Muscle layer of colon (tissue), 2 donors: Measurements from ENCODE around the gene DENND4C.

Experiments
- H3K27ac ChIP-seq: one replicate; pipeline ENCODE4 v1.7.0; 2013; ENCODE audit warnings: low read depth, mild to moderate bottlenecking, low read length, moderate library complexity
- H3K27me3 ChIP-seq, 2 donors: one replicate each; pipeline ENCODE4 v1.7.0; 2013; ENCODE audit warnings: low read length in 2 of 2, mild to moderate bottlenecking in 2 of 2; ENCODE audit not compliant: insufficient read depth in 2 of 2, control insufficient read depth in 1 of 2
- H3K36me3 ChIP-seq: one replicate; pipeline ENCODE4 v1.7.0; 2013; ENCODE audit warnings: mild to moderate bottlenecking, low read length; ENCODE audit not compliant: insufficient read depth
- H3K4me1 ChIP-seq: one replicate; pipeline ENCODE4 v1.7.0; 2013; ENCODE audit warnings: mild to moderate bottlenecking, low read length; ENCODE audit not compliant: insufficient read depth
- H3K4me3 ChIP-seq, 2 donors: one replicate each; pipeline ENCODE4 v1.7.0; 2013; ENCODE audit warnings: low read length in 2 of 2, low read depth in 1 of 2, mild to moderate bottlenecking in 1 of 2, moderate library complexity in 1 of 2
- H3K9ac ChIP-seq: one replicate; pipeline ENCODE4 v1.7.0; 2013; ENCODE audit warnings: low read length
- H3K9me3 ChIP-seq: one replicate; pipeline ENCODE4 v1.7.0; 2013; ENCODE audit warnings: mild to moderate bottlenecking, low read length
- donor health status: abdominal sarcoma.
- donor health status: Adenocarcinoma of cecum.

Gene DENND4C

DNA sequence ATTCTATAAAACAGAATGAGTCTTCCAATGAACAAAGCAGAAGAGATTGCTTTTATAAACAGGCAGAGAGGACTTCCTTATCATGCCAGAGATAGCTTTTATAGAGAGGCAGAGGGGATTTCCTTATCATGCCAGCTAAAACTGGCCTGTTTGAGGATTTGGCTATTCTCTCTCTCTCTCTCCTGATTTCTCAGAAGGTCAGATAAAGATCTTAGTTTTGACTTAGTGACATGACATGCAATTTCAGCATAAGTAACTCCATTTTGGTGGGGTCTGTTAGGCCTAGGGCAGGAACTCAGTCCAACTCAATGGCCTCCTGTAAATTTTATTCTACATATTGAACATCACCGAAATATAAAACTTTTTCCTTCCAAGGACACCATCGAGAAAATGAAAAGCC is 31.5 kb upstream of the DENND4C start:
- no peak overlapping the region for H3K9ac ChIP-seq
- H3K27ac ChIP-seq: no peak overlapping the region
- H3K9me3 ChIP-seq: no peaks in the 10 kb centered on the region
- no peak overlapping the region for H3K4me3 ChIP-seq
- H3K4me1 ChIP-seq: peaks cover 19% of the 10 kb centered on the region
- H3K36me3 ChIP-seq: no peaks in the 10 kb centered on the region
- no peaks in the 10 kb centered on the region for H3K27me3 ChIP-seq

DNA sequence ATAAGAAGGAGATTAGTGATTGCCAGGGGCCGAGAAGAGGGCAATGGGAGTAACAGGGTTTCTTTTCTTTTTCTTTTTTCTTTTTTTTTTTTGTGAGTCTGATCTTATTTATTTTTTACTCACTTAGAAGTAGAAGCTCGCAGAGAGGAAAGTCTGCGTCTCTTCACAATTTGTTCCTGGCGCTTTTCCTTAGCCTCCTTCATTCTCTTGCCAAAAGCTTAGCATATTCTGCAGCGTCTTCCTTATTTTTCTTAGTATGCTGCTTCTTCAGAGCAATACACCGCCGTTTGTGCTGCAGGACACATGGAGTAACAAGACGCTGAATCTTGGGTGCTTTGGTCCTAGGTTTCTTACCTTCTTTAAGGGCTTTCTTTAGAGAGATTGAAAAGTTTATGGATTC is 30.3 kb upstream of the DENND4C start:
- H3K4me3 ChIP-seq: no peak overlapping the region
- no peak overlapping the region for H3K9ac ChIP-seq
- no peak overlapping the region for H3K27ac ChIP-seq

DNA sequence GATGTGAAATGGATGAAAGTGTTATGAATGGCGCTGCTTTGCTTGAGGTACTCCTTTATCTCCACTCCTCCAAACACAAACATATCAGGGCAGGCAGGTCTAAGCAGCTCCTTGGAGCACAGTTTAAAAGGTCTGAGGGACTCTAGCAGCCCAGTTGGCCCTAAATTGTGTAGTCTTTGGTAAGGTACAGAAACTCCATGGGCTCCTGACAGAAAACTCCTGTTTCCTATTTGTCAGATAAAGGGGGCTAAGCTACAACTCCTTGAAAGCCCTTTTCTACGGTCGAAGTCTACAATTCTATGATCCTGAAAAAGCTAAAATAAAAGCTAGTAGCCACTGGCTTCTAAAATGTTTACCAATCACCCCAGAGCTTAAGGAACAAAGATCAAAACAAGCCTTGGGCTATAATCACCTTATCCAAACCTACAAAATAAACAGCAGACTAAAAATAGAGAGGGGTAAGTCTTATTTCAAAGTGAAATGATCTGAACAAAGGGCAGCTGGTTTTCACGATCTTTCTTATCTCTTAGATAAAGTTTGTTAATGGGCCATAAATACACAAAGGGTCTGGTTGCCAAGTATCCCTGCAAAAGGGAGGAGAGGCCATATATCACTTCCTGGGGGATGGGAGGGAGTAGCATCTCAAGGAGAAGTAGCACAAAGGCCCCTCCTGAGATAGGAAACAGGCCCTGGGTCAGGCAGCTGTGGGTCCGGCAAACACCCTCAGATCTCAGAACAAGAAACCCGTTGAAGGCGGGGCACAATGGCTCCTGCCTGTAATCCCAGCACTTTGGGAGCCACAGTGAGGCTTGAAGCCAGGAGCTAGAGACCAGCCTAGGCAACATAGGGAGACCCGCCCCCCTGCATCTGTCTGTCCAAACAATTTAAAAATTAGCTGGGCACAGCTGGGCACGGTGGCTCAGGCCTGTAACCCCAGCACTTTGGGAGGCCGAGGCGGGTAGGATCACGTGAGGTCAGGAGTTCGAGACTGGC is 28.3 kb upstream of the DENND4C start:
- Histone ChIP-seq H3K27ac (no peak overlapping the region), H3K9ac (no peak overlapping the region), H3K36me3 (no peaks in the 10 kb centered on the region), H3K4me1 (peaks cover 19% of the 10 kb centered on the region), H3K4me3 (no peak overlapping the region), H3K9me3 (no peaks in the 10 kb centered on the region), H3K27me3 (no peaks in the 10 kb centered on the region)

More for the DNA sequence above, 30.3 kb upstream of the DENND4C start:
- no peaks in the 10 kb centered on the region for H3K9me3 ChIP-seq
- peaks cover 19% of the 10 kb centered on the region for H3K4me1 ChIP-seq
- H3K27me3 ChIP-seq: no peaks in the 10 kb centered on the region
- no peaks in the 10 kb centered on the region for H3K36me3 ChIP-seq

DNA sequence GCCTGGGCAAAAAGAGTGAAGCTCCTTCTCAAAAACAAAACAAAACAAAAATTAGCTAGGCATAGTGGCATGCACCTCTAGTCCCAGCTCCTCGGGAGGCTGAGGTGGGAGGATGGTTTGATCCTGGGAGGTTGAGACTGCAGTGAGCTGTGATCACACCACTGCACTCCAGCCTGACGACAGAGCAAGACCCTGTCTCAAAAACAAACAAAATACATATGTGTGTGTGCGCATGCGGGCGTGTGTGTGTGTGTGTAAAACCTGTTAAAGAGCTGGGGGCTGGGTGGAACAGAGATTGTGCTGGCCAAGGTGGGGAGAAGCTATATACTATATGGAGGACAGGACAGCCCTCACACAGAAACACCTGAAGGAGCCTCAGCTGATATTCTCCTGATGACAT is 27.4 kb upstream of the DENND4C start:
- H3K9me3 ChIP-seq: no peaks in the 10 kb centered on the region
- H3K4me1 ChIP-seq: peaks cover 19% of the 10 kb centered on the region
- H3K27me3 ChIP-seq: no peaks in the 10 kb centered on the region
- H3K36me3 ChIP-seq: no peaks in the 10 kb centered on the region
- no peak overlapping the region for H3K9ac ChIP-seq
- H3K4me3 ChIP-seq: no peak overlapping the region
- no peak overlapping the region for H3K27ac ChIP-seq

DNA sequence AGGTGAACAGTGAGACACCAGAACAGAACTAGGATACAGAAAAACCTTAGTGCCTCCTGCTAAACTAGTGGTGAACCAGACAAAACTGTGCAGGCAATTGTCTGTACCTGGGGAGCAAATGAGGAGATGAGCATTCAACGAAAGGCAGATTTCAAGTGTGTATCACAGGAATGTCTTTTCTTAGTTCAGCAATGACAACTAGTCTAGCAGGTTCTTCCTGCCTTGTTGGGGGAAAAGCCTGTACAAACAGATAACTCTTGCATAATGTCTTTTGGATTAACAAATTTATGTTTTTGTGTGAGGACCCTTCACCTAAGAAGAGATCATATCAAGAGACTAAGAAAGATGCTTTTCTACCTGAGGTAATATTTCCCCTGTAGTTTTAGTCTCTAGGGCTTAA is 21.8 kb upstream of the DENND4C start:
- Histone ChIP-seq H3K9ac (no peak overlapping the region), H3K9me3 (no peaks in the 10 kb centered on the region), H3K4me1 (no peaks in the 10 kb centered on the region), H3K27ac (no peak overlapping the region), H3K4me3 (no peak overlapping the region), H3K27me3 (no peaks in the 10 kb centered on the region), H3K36me3 (no peaks in the 10 kb centered on the region)

DNA sequence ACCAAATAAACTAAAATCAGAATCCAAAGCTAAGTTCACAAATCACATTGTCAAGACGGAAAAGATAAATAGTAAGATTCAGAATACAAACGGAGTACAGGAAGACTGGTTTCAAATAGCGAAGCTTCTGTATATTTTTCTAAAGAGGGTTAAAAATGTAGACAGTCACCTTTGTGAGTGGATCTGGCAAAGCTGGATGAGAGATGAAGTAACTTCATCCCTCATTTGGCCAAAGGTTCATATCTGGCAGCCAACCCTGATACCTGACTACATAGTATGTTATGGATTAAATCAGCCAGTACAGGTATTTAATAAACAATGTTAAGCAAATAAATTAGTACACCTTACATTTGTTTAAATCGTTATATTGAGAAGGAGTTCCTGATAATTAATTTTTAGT is 21.3 kb upstream of the DENND4C start:
- Histone ChIP-seq H3K9ac (no peak overlapping the region), H3K27ac (no peak overlapping the region), H3K27me3 (no peaks in the 10 kb centered on the region), H3K4me3 (no peak overlapping the region), H3K9me3 (no peaks in the 10 kb centered on the region), H3K4me1 (no peaks in the 10 kb centered on the region), H3K36me3 (no peaks in the 10 kb centered on the region)

DNA sequence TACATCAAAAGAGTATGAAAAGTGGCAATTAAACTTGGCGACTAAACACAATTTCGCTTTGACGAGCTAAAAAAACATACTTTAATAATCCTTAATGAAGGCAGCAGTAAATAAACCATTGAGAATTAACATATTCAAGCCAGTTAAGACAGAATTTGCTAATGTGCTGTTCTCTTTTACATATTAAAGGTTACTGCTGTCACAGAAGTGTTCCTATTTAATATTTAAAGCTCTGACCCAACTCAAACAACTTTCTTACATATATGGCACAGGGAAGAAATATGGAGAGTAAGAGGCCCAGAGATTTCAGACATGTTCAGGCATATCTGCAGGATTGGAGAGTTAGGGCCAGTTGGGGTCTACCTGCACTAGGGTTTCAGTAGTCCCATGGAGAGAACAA is 16.7 kb upstream of the DENND4C start:
- no peak overlapping the region for H3K4me3 ChIP-seq
- H3K9me3 ChIP-seq: no peaks in the 10 kb centered on the region
- no peaks in the 10 kb centered on the region for H3K27me3 ChIP-seq
- no peak overlapping the region for H3K27ac ChIP-seq
- H3K4me1 ChIP-seq: no peaks in the 10 kb centered on the region
- H3K9ac ChIP-seq: no peak overlapping the region
- H3K36me3 ChIP-seq: no peaks in the 10 kb centered on the region

DNA sequence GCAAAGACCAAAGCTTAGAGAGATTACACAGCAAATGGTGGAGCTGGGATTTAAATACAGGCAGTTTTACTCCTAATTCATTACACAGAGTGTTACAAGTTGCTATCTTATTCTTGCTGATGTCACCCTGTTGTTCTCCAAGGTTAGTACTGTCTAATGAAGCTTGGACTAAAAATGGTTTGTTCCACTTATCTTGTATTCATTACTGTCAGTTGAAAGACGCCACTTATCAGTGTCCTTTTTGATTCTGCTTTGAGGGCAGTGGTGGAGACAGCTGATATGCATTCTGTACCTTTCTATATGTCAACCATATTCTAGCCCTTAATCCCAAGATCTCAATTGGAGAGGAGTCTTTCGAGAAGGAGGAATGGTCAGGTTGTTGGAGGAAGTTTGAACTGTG is 14.0 kb upstream of the DENND4C start:
- H3K4me1 ChIP-seq: no peaks in the 10 kb centered on the region
- no peaks in the 10 kb centered on the region for H3K27me3 ChIP-seq
- no peak overlapping the region for H3K4me3 ChIP-seq
- no peak overlapping the region for H3K27ac ChIP-seq
- no peaks in the 10 kb centered on the region for H3K36me3 ChIP-seq
- H3K9me3 ChIP-seq: no peaks in the 10 kb centered on the region
- H3K9ac ChIP-seq: no peak overlapping the region

DNA sequence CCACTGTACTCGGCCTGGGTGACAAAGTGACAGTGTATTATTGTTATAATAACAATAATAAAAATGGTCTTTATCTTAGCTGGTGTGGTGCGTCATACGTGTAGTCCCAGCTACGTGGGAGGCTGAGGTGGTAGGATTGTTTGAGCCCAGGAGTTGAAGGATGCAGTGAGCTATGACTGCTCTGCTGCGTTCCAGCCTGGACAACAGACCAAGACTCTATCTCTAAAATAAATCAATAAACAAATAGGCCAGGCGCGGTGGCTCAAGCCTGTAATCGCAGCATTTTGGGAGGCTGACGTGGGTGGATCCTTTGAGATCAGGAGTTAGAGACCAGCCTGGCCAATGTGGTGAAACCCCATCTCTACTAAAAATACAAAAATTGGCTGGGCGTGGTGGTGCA is 9.2 kb upstream of the DENND4C start:
- no peak overlapping the region for H3K4me3 ChIP-seq
- H3K27me3 ChIP-seq: no peaks in the 10 kb centered on the region
- H3K9me3 ChIP-seq: no peaks in the 10 kb centered on the region
- H3K36me3 ChIP-seq: no peaks in the 10 kb centered on the region
- H3K4me1 ChIP-seq: no peaks in the 10 kb centered on the region
- no peak overlapping the region for H3K9ac ChIP-seq
- no peak overlapping the region for H3K27ac ChIP-seq

DNA sequence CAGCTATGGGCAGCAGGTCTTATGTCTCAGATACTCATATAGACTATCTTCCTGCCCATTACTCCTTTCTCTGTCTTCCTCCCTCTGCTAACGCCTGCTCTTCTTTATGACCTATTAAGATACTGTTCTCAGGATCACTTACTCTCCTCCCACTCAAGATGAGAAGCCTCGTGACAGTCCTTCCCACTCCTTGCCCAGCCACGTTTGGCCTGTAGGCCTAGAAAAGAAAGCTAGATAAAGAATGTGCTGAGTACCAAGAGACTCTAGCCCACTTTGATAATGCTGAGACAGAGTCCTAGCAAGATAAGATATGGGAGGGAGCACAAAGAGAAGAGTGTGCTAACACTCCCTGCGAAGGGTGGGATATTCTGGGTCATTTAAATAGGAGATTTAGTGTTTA is 6.8 kb upstream of the DENND4C start:
- Histone ChIP-seq H3K9ac (no peak overlapping the region), H3K27me3 (no peaks in the 10 kb centered on the region), H3K36me3 (no peaks in the 10 kb centered on the region), H3K4me1 (no peaks in the 10 kb centered on the region), H3K4me3 (no peak overlapping the region), H3K9me3 (no peaks in the 10 kb centered on the region), H3K27ac (no peak overlapping the region)

DNA sequence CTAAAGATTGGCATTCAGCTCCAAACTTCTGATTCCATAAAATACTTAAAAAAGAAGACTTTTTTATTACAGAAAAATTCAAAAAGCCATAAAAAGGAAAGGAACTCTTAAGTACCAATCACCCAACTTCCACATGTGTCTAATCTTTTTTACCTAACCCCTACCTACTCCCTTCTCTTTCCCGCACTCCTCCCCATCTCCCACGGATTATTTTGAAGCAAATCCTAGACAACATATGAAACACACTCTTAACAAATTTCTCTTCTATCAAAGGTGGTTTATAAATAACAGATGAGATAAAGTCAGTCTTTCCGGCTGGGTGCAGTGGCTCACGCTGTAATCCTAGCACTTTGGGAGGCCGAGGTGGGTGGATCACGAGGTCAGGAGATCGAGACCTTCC is 5.9 kb upstream of the DENND4C start:
- H3K4me1 ChIP-seq: peaks cover 4% of the 10 kb centered on the region

More for the DNA sequence above, 5.9 kb upstream of the DENND4C start:
- H3K27me3 ChIP-seq: no peaks in the 10 kb centered on the region
- no peak overlapping the region for H3K9ac ChIP-seq
- no peak overlapping the region for H3K27ac ChIP-seq
- H3K9me3 ChIP-seq: no peaks in the 10 kb centered on the region
- no peak overlapping the region for H3K4me3 ChIP-seq
- H3K36me3 ChIP-seq: no peaks in the 10 kb centered on the region
